CD14-positive monocyte (primary cell): ENCODE results near the gene MCM3AP. TPM values are rescaled to one million over a fixed set of nuclear protein-coding genes. Genes with fewer than 3 reads are reported as not detected.

Source experiments
- DNase-seq, 3 donors: peaks; one replicate each; pipeline ENCODE4 v3.0.0-alpha.2; 2011 to 2022
- H2AFZ ChIP-seq: 2 replicates; pipeline ENCODE4 v1.6.0; 2012; ENCODE audit warnings: mild to moderate bottlenecking, low read depth, low read length, inconsistent platforms; ENCODE audit not compliant: insufficient read depth, poor library complexity, severe bottlenecking
- H3K27ac ChIP-seq, 2 donors: 1 replicate in 1 of 2; 2 replicates in 1 of 2; pipeline ENCODE4 v1.5.1; 2012 to 2013; ENCODE audit warnings: low read length in 2 of 2, control low read depth in 1 of 2, inconsistent platforms in 1 of 2, low read depth in 1 of 2, mild to moderate bottlenecking in 1 of 2
- H3K27me3 ChIP-seq, 2 donors: one replicate each; pipeline versions ENCODE4 v1.6.0 to v1.6.1; 2011 to 2013; ENCODE audit warnings: low read length in 2 of 2; ENCODE audit not compliant: control insufficient read depth in 2 of 2, insufficient read depth in 2 of 2
- H3K36me3 ChIP-seq, 2 donors: replicated peaks in 1 of 2; 1 replicate in 1 of 2; 2 replicates in 1 of 2; pipeline versions ENCODE4 v1.5.1 to v1.6.1; 2012 to 2013; ENCODE audit warnings: low read length in 2 of 2, control low read depth in 1 of 2, inconsistent platforms in 1 of 2, mild to moderate bottlenecking in 1 of 2; ENCODE audit not compliant: insufficient read depth in 2 of 2, control insufficient read depth in 1 of 2
- H3K4me1 ChIP-seq, 2 donors: 1 replicate in 1 of 2; 2 replicates in 1 of 2; pipeline versions ENCODE4 v1.5.1 to v1.6.1; 2012 to 2013; ENCODE audit warnings: low read length in 2 of 2, control low read depth in 1 of 2, inconsistent platforms in 1 of 2, mild to moderate bottlenecking in 1 of 2, moderate library complexity in 1 of 2; ENCODE audit not compliant: insufficient read depth in 2 of 2, control insufficient read depth in 1 of 2
- H3K4me2 ChIP-seq: replicated peaks from 2 replicates; pipeline ENCODE3; 2012; ENCODE audit warnings: low read length, moderate library complexity, mild to moderate bottlenecking; ENCODE audit not compliant: poor library complexity, severe bottlenecking; ENCODE audit errors: extremely low read depth
- H3K4me3 ChIP-seq, 3 experiments: fragments of 200-600 bp in 1 of 3; sonication (generic) in 1 of 3; replicated peaks in 1 of 3; 1 replicate in 2 of 3; 2 replicates in 1 of 3; pipeline ENCODE4 v1.5.1; 2011 to 2013; ENCODE audit warnings: low read length in 3 of 3, mild to moderate bottlenecking in 3 of 3, control low read depth in 2 of 3, low read depth in 2 of 3, inconsistent platforms in 1 of 3, moderate library complexity in 1 of 3
- H3K79me2 ChIP-seq: 2 replicates; pipeline ENCODE4 v1.6.0; 2012; ENCODE audit warnings: mild to moderate bottlenecking, control low read depth, inconsistent platforms, low read length, moderate library complexity; ENCODE audit not compliant: insufficient read depth
- H3K9ac ChIP-seq: 2 replicates; pipeline ENCODE4 v1.6.0; 2017; ENCODE audit warnings: low read length, mild to moderate bottlenecking; ENCODE audit not compliant: insufficient read depth, poor library complexity, severe bottlenecking
- H3K9me3 ChIP-seq, 2 donors: replicated peaks in 1 of 2; 1 replicate in 1 of 2; 2 replicates in 1 of 2; pipeline versions ENCODE4 v1.5.1 to v1.6.1; 2012 to 2013; ENCODE audit warnings: low read length in 2 of 2, control low read depth in 1 of 2; ENCODE audit not compliant: control insufficient read depth in 1 of 2, insufficient read depth in 1 of 2
- H4K20me1 ChIP-seq: 2 replicates; pipeline ENCODE4 v1.6.0; 2012; ENCODE audit warnings: mild to moderate bottlenecking, low read length, control low read depth, moderate library complexity; ENCODE audit not compliant: insufficient read depth
- H3K27ac Mint-ChIP-seq, 7 donors: one replicate each; pipeline ENCODE4 v1.8.0; 2020; ENCODE audit warnings: mild to moderate bottlenecking in 7 of 7, mixed read lengths in 7 of 7, moderate library complexity in 6 of 7, inconsistent platforms in 2 of 7
- H3K27me3 Mint-ChIP-seq, 3 donors: one replicate each; pipeline ENCODE4 v1.8.0; 2021 to 2022; ENCODE audit warnings: low read depth in 3 of 3, mild to moderate bottlenecking in 3 of 3, mixed read lengths in 3 of 3, moderate library complexity in 3 of 3, inconsistent platforms in 1 of 3
- H3K36me3 Mint-ChIP-seq, 2 donors: one replicate each; pipeline ENCODE4 v1.8.0; 2020; ENCODE audit warnings: mixed read lengths in 2 of 2, inconsistent platforms in 1 of 2, mild to moderate bottlenecking in 1 of 2
- H3K4me1 Mint-ChIP-seq: one replicate; pipeline ENCODE4 v1.8.0; 2020; ENCODE audit warnings: mild to moderate bottlenecking, mixed read lengths
- H3K4me3 Mint-ChIP-seq, 2 donors: one replicate each; pipeline ENCODE4 v1.8.0; 2020; ENCODE audit warnings: mild to moderate bottlenecking in 2 of 2, mixed read lengths in 2 of 2, moderate library complexity in 1 of 2
- H3K9me3 Mint-ChIP-seq, 7 donors: one replicate each; pipeline ENCODE4 v1.8.0; 2020 to 2022; ENCODE audit warnings: mixed read lengths in 7 of 7, mild to moderate bottlenecking in 6 of 7, moderate library complexity in 6 of 7, inconsistent platforms in 2 of 7
- CTCF ChIP-seq: fragments of 200-600 bp; IDR thresholded peaks from one replicate; pipeline ENCODE4 v1.8.0; 2022; ENCODE audit warnings: antibody characterized with exemption, mild to moderate bottlenecking
- WGBS: methylation state at CpG from one replicate; pipeline ENCODE4 v1.1.5; 2013; ENCODE audit warnings: missing lambda C conversion rate; ENCODE audit not compliant: insufficient coverage; 5-methylcytosine and 5-hydroxymethylcytosine counted together
- intact Hi-C, 2 donors: fragments of 100-400 bp; cut with micrococcal nuclease; formaldehyde crosslinking; loops; one replicate each; pipeline versions ENCODE4 v1.15.0 to v1.15.1; 2023
- polyA plus RNA-seq, 3 donors: library from polyadenylated mRNA; depleted of rRNA in 1 of 3; unstranded in 2 of 3; stranded (reverse) in 1 of 3; fragments of 300-500 nt in 2 of 3; fragments of >200 nt in 1 of 3; fragmentation: Illumina TruSeq in 2 of 3; gene quantifications; 1 replicate in 2 of 3; 2 replicates in 1 of 3; pipeline ENCODE4 v1.2.3, GENCODE V29; 2012 to 2021

The MCM3AP gene
- polyA plus RNA-seq, 3 donors = 30.9 to 62.4 (median 32.7) TPM

GRCh38 chr21:46319186-46319585, 33.8 kb upstream of the MCM3AP start:
- Histone ChIP-seq H3K9ac (no peak overlapping the region), H3K27me3 (no peaks in the 10 kb centered on the region), H4K20me1 (no peaks in the 10 kb centered on the region), H3K36me3 (peaks cover 9 to 17% of the 10 kb centered on the region in 2 donors), H3K4me2 (no peak overlapping the region), H3K9me3 (no peaks in the 10 kb centered on the region), H3K4me1 (peaks cover 36% of the 10 kb centered on the region in 2 donors), H3K27ac (peak overlapping the region in 1 of 2 donors; percentile 61), H2AFZ (no peak overlapping the region), H3K79me2 (peaks cover 59% of the 10 kb centered on the region), H3K4me3 (no peak overlapping the region)
- Mint-ChIP-seq H3K27me3 (peaks cover 0 to 3% (median 0%) of the 10 kb centered on the region in 3 donors), H3K27ac (peak overlapping the region in 1 of 7 donors; percentile 66), H3K36me3 (peaks cover 0 to 19% of the 10 kb centered on the region in 2 donors), H3K9me3 (peaks cover 0 to 4% (median 0%) of the 10 kb centered on the region in 7 donors), H3K4me3 (no peak overlapping the region), H3K4me1 (peaks cover 40% of the 10 kb centered on the region)
- no peak for TF ChIP-seq CTCF
- 93% methylated on average over 3 of the region's 7 CpGs for WGBS
- no peak for DNase-seq
- intact Hi-C loops = no loop called here

GRCh38 chr21:46318464-46318845, 33.0 kb upstream of the MCM3AP start:
- Histone ChIP-seq H3K9ac (no peak overlapping the region), H3K4me1 (peaks cover 35 to 36% of the 10 kb centered on the region in 2 donors), H3K4me3 (no peak overlapping the region), H3K27me3 (no peaks in the 10 kb centered on the region), H4K20me1 (no peaks in the 10 kb centered on the region), H2AFZ (no peak overlapping the region), H3K4me2 (no peak overlapping the region), H3K27ac (peak overlapping the region in 1 of 2 donors; percentile 61), H3K79me2 (peaks cover 57% of the 10 kb centered on the region), H3K36me3 (peaks cover 13 to 23% of the 10 kb centered on the region in 2 donors), H3K9me3 (no peaks in the 10 kb centered on the region)
- peak overlapping the region in 5 of 7 donors; percentile 18 to 73 (median 25) for H3K27ac Mint-ChIP-seq
- H3K9me3 Mint-ChIP-seq = peaks cover 0 to 4% (median 0%) of the 10 kb centered on the region in 7 donors
- WGBS = 67% methylated on average over 2 of the region's 4 CpGs
- H3K27me3 Mint-ChIP-seq = peaks cover 0 to 3% (median 0%) of the 10 kb centered on the region in 3 donors
- H3K4me1 Mint-ChIP-seq = peaks cover 40% of the 10 kb centered on the region
- H3K36me3 Mint-ChIP-seq = peaks cover 4 to 26% of the 10 kb centered on the region in 2 donors
- no peak for DNase-seq
- H3K4me3 Mint-ChIP-seq = no peak overlapping the region
- intact Hi-C loops = no loop called here
- no peak for TF ChIP-seq CTCF
